Measurements from ENCODE around the gene HSPB9. TPM values are rescaled to one million over a fixed set of nuclear protein-coding genes. Genes with fewer than 3 reads are reported as not detected.

Gene HSPB9
- total and polyA plus RNA-seq, 4 donors, result 0.03 to 0.20 (median 0.18) TPM; not detected in 1

GRCh38 chr17:42129109-42129837 lies 6.7 kb downstream of the HSPB9 start:
- Histone ChIP-seq H3K9ac (ENCODE audit: insufficient read depth in 1 of 2, low read length in 2 of 2) (no peak overlapping the region), H3K4me3 (no peak overlapping the region), H3K36me3 (ENCODE audit: control insufficient read depth in 4 of 4, insufficient read depth in 4 of 4, low read length in 4 of 4) (peaks cover 7 to 46% (median 28%) of the 10 kb centered on the region in 4 donors), H3K4me1 (ENCODE audit: control insufficient read depth in 5 of 5, insufficient read depth in 5 of 5, low read length in 5 of 5) (peaks cover 3 to 36% (median 12%) of the 10 kb centered on the region in 5 donors), H3K27me3 (ENCODE audit: control insufficient read depth in 3 of 3, insufficient read depth in 3 of 3, low read length in 2 of 3) (no peaks in the 10 kb centered on the region), H3K9me3 (ENCODE audit: control insufficient read depth in 4 of 4, insufficient read depth in 3 of 4, low read length in 3 of 4) (no peaks in the 10 kb centered on the region), H3K27ac (ENCODE audit: low read depth in 1 of 2, low read length in 1 of 2) (peak overlapping the region in 1 of 2 donors; percentile 81)
- WGBS, 2 donors, result 83 to 96% methylated on average over 8 of the region's 8 CpGs
- TF ChIP-seq CTCF (IDR thresholded peaks at IDR 0.05; ENCODE audit: control extremely low read depth, extremely low read depth), result no peak
- no peak for DNase-seq
- ATAC-seq (ENCODE audit: insufficient read depth, low FRiP score), result peak; percentile 44

- 90 to 94% methylated on average over 16 of the region's 16 CpGs for WGBS, 2 donors
These were observed 7.8 kb downstream of the HSPB9 start for GRCh38 chr17:42130310-42130936.

GRCh38 chr17:42131232-42131631 lies 8.6 kb downstream of the HSPB9 start:
- peaks cover 7 to 43% (median 23%) of the 10 kb centered on the region in 5 donors for H3K4me1 ChIP-seq (ENCODE audit: control insufficient read depth in 5 of 5, insufficient read depth in 5 of 5, low read length in 5 of 5)
- no peak overlapping the region for H3K9ac ChIP-seq (ENCODE audit: insufficient read depth in 1 of 2, low read length in 2 of 2)
- H3K4me3 ChIP-seq, result no peak overlapping the region
- H3K27me3 ChIP-seq (ENCODE audit: control insufficient read depth in 3 of 3, insufficient read depth in 3 of 3, low read length in 2 of 3), result no peaks in the 10 kb centered on the region
- ATAC-seq (ENCODE audit: insufficient read depth, low FRiP score) (no peak), DNase-seq (no peak)
- no peaks in the 10 kb centered on the region for H3K9me3 ChIP-seq (ENCODE audit: control insufficient read depth in 4 of 4, insufficient read depth in 3 of 4, low read length in 3 of 4)
- WGBS, 2 donors, result 91 to 95% methylated on average over 4 of the region's 4 CpGs
- peaks cover 0 to 33% (median 27%) of the 10 kb centered on the region in 4 donors for H3K36me3 ChIP-seq (ENCODE audit: control insufficient read depth in 4 of 4, insufficient read depth in 4 of 4, low read length in 4 of 4)
- H3K27ac ChIP-seq (ENCODE audit: low read depth in 1 of 2, low read length in 1 of 2), result peak overlapping the region; percentile 52 to 81
- no peak for TF ChIP-seq CTCF (IDR thresholded peaks at IDR 0.05; ENCODE audit: control extremely low read depth, extremely low read depth)

More at GRCh38 chr17:42130310-42130936, 7.8 kb downstream of the HSPB9 start:
- TF ChIP-seq CTCF (IDR thresholded peaks at IDR 0.05; ENCODE audit: control extremely low read depth, extremely low read depth), result no peak
- Histone ChIP-seq H3K9ac (ENCODE audit: insufficient read depth in 1 of 2, low read length in 2 of 2) (no peak overlapping the region), H3K4me3 (no peak overlapping the region), H3K9me3 (ENCODE audit: control insufficient read depth in 4 of 4, insufficient read depth in 3 of 4, low read length in 3 of 4) (no peaks in the 10 kb centered on the region), H3K27ac (ENCODE audit: low read depth in 1 of 2, low read length in 1 of 2) (peak overlapping the region; percentile 49 to 81), H3K4me1 (ENCODE audit: control insufficient read depth in 5 of 5, insufficient read depth in 5 of 5, low read length in 5 of 5) (peaks cover 4 to 40% (median 19%) of the 10 kb centered on the region in 5 donors), H3K36me3 (ENCODE audit: control insufficient read depth in 4 of 4, insufficient read depth in 4 of 4, low read length in 4 of 4) (peaks cover 7 to 40% (median 26%) of the 10 kb centered on the region in 4 donors), H3K27me3 (ENCODE audit: control insufficient read depth in 3 of 3, insufficient read depth in 3 of 3, low read length in 2 of 3) (no peaks in the 10 kb centered on the region)
- ATAC-seq (ENCODE audit: insufficient read depth, low FRiP score) (no peak), DNase-seq (no peak)

All from lung (tissue), 12 donors.